ENCODE measurements around the gene IMPA2.

DNA sequence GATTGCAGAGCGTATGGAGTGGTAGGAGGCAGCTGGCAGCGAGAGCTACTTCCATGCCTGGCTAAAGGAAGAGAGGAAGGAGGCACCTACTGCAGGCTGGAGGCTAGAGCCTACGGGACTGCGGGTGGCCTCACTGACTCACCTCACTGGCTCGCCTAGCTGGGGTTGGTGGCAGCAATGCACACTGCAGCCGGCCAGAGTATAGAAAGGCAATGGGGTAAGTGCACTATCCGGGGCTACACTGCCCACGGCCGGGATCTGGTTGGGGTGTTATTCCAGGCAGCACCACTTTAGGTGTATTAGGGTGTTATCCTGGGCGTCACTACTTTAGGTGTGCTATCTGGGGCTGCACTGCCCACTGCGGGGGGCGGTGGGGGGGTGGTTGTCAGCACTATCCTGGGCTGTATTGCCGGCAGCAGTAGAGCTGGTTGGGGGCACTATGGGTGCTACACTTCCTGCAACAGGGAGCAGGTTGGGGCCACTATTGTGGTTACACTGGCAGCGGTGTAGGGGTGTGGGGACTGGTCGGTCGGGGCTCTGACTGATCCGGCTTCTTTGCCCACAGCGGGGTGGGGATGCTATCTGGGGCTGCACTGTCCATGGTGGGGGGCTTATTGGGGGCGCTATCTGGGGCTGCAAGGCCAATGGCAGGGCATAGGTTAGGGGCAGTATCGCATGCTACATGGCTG lies 79.0 kb downstream of the IMPA2 start:
- no peak for TF ChIP-seq PRDM1 (tag by site-specific recombination; IDR thresholded peaks at IDR 0.05)
- TF ChIP-seq, protein P1, sequence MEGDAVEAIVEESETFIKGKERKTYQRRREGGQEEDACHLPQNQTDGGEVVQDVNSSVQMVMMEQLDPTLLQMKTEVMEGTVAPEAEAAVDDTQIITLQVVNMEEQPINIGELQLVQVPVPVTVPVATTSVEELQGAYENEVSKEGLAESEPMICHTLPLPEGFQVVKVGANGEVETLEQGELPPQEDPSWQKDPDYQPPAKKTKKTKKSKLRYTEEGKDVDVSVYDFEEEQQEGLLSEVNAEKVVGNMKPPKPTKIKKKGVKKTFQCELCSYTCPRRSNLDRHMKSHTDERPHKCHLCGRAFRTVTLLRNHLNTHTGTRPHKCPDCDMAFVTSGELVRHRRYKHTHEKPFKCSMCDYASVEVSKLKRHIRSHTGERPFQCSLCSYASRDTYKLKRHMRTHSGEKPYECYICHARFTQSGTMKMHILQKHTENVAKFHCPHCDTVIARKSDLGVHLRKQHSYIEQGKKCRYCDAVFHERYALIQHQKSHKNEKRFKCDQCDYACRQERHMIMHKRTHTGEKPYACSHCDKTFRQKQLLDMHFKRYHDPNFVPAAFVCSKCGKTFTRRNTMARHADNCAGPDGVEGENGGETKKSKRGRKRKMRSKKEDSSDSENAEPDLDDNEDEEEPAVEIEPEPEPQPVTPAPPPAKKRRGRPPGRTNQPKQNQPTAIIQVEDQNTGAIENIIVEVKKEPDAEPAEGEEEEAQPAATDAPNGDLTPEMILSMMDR (tag by site-specific recombination; IDR thresholded peaks at IDR 0.05): no peak
- no peak for TF ChIP-seq ZNF292 (tag by site-specific recombination; IDR thresholded peaks at IDR 0.05; ENCODE audit: borderline replicate concordance, low read depth)
- TF ChIP-seq, protein P2, sequence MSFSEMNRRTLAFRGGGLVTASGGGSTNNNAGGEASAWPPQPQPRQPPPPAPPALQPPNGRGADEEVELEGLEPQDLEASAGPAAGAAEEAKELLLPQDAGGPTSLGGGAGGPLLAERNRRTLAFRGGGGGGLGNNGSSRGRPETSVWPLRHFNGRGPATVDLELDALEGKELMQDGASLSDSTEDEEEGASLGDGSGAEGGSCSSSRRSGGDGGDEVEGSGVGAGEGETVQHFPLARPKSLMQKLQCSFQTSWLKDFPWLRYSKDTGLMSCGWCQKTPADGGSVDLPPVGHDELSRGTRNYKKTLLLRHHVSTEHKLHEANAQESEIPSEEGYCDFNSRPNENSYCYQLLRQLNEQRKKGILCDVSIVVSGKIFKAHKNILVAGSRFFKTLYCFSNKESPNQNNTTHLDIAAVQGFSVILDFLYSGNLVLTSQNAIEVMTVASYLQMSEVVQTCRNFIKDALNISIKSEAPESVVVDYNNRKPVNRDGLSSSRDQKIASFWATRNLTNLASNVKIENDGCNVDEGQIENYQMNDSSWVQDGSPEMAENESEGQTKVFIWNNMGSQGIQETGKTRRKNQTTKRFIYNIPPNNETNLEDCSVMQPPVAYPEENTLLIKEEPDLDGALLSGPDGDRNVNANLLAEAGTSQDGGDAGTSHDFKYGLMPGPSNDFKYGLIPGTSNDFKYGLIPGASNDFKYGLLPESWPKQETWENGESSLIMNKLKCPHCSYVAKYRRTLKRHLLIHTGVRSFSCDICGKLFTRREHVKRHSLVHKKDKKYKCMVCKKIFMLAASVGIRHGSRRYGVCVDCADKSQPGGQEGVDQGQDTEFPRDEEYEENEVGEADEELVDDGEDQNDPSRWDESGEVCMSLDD (tag by site-specific recombination; IDR thresholded peaks at IDR 0.05): no peak
- TF ChIP-seq ZBTB8A (tag by site-specific recombination; IDR thresholded peaks at IDR 0.05): no peak
- no peak for TF ChIP-seq SETDB1 (IDR thresholded peaks at IDR 0.05; ENCODE audit: insufficient read length, low read length)
- no peak for TF ChIP-seq ZNF645 (tag by site-specific recombination; IDR thresholded peaks at IDR 0.05)
- TF ChIP-seq ZNF354C (tag by site-specific recombination; IDR thresholded peaks at IDR 0.05; ENCODE audit: borderline replicate concordance, low read depth): no peak
- no peak for TF ChIP-seq ZNF324 (tag by site-specific recombination; IDR thresholded peaks at IDR 0.05)
- TF ChIP-seq YY1 (tag by site-specific recombination; IDR thresholded peaks at IDR 0.05): no peak
- TF ChIP-seq SALL2 (tag by site-specific recombination; IDR thresholded peaks at IDR 0.05; ENCODE audit: borderline replicate concordance): no peak
- TF ChIP-seq ZNF138 (tag by site-specific recombination; IDR thresholded peaks at IDR 0.05; ENCODE audit: borderline replicate concordance): no peak
- TF ChIP-seq ZNF473 (tag by site-specific recombination; IDR thresholded peaks at IDR 0.05): no peak

All from HEK293 (cell line).